ENCODE measurements around the gene VAV2.

GRCh38 chr9:133952598-133953550 is 39.2 kb downstream of the VAV2 start:
- no peak for TF ChIP-seq CTCF (conservative IDR thresholded peaks at IDR 0.05; ENCODE audit: low read depth in 2 of 2)
- no peak for TF ChIP-seq POLR2AphosphoS5 (IDR thresholded peaks at IDR 0.05; ENCODE audit: low read depth)
- TF ChIP-seq REST (IDR thresholded peaks at IDR 0.05; ENCODE audit: unreplicated experiment), result no peak
- TF ChIP-seq JUNB (IDR thresholded peaks at IDR 0.05; ENCODE audit: unreplicated experiment), result no peak
- no peak for TF ChIP-seq EZH2 (IDR thresholded peaks at IDR 0.05; ENCODE audit: low read depth, unreplicated experiment)

All from GM23338 (cell line).